Neural crest cell (in vitro differentiated cells): ENCODE results near the gene RGS11. TPM values are rescaled to one million over a fixed set of nuclear protein-coding genes. Genes with fewer than 3 reads are reported as not detected.

Source experiments
- DNase-seq: peaks from one replicate; pipeline ENCODE4 v3.0.0; 2021; ENCODE audit warnings: low read depth, mixed read lengths, low spot score
- H3K27ac Mint-ChIP-seq: one replicate; pipeline ENCODE4 v1.8.0; 2021; ENCODE audit warnings: mild to moderate bottlenecking, mixed read lengths; ENCODE audit not compliant: unreplicated experiment
- H3K27me3 Mint-ChIP-seq: 2 replicates; pipeline ENCODE4 v1.8.0; 2021; ENCODE audit warnings: low read depth, mild to moderate bottlenecking, mixed read lengths
- H3K36me3 Mint-ChIP-seq: 2 replicates; pipeline ENCODE4 v1.8.0; 2021; ENCODE audit warnings: low read depth, mild to moderate bottlenecking, mixed read lengths
- H3K4me1 Mint-ChIP-seq: 2 replicates; pipeline ENCODE4 v1.8.0; 2021; ENCODE audit warnings: mixed read lengths
- H3K4me3 Mint-ChIP-seq: one replicate; pipeline ENCODE4 v1.8.0; 2021; ENCODE audit warnings: mild to moderate bottlenecking, mixed read lengths
- H3K9me3 Mint-ChIP-seq: 2 replicates; pipeline ENCODE4 v1.8.0; 2021; ENCODE audit warnings: mixed read lengths
- total RNA-seq: library from RNA; stranded (reverse); gene quantifications from 2 replicates; pipeline ENCODE4 v1.2.1, GENCODE V29; 2021
- TF ChIP-seq, protein P1 (sequence below): fragments of 200-600 bp; sonication (generic); conservative IDR thresholded peaks from 2 replicates; pipeline ENCODE4 v1.5.0; 2021; ENCODE audit warnings: antibody characterized with exemption, mild to moderate bottlenecking

RGS11 gene
- total RNA-seq, 1 donor from 2014 or later, result 2.8 TPM

GRCh38 chr16:286491-287297 lies 10.9 kb upstream of the RGS11 start:
- Mint-ChIP-seq H3K9me3 (no peaks in the 10 kb centered on the region), H3K4me3 (no peak overlapping the region), H3K4me1 (no peaks in the 10 kb centered on the region), H3K27me3 (peaks cover 4% of the 10 kb centered on the region), H3K27ac (no peak overlapping the region), H3K36me3 (peaks cover 6% of the 10 kb centered on the region)
- TF ChIP-seq, protein P1, sequence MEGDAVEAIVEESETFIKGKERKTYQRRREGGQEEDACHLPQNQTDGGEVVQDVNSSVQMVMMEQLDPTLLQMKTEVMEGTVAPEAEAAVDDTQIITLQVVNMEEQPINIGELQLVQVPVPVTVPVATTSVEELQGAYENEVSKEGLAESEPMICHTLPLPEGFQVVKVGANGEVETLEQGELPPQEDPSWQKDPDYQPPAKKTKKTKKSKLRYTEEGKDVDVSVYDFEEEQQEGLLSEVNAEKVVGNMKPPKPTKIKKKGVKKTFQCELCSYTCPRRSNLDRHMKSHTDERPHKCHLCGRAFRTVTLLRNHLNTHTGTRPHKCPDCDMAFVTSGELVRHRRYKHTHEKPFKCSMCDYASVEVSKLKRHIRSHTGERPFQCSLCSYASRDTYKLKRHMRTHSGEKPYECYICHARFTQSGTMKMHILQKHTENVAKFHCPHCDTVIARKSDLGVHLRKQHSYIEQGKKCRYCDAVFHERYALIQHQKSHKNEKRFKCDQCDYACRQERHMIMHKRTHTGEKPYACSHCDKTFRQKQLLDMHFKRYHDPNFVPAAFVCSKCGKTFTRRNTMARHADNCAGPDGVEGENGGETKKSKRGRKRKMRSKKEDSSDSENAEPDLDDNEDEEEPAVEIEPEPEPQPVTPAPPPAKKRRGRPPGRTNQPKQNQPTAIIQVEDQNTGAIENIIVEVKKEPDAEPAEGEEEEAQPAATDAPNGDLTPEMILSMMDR, result no peak
- no peak for DNase-seq

GRCh38 chr16:285146-286055 lies 9.7 kb upstream of the RGS11 start:
- DNase-seq, result no peak
- no peaks in the 10 kb centered on the region for H3K9me3 Mint-ChIP-seq
- H3K27ac Mint-ChIP-seq, result no peak overlapping the region
- no peaks in the 10 kb centered on the region for H3K4me1 Mint-ChIP-seq
- H3K27me3 Mint-ChIP-seq, result peaks cover 12% of the 10 kb centered on the region
- H3K36me3 Mint-ChIP-seq, result peaks cover 6% of the 10 kb centered on the region
- TF ChIP-seq, protein P1, result no peak
- H3K4me3 Mint-ChIP-seq, result no peak overlapping the region

- Mint-ChIP-seq H3K9me3 (no peaks in the 10 kb centered on the region), H3K4me1 (no peaks in the 10 kb centered on the region), H3K4me3 (no peak overlapping the region), H3K36me3 (peaks cover 6% of the 10 kb centered on the region), H3K27ac (no peak overlapping the region), H3K27me3 (peaks cover 17% of the 10 kb centered on the region)
- TF ChIP-seq, protein P1, result no peak
- DNase-seq, result no peak
Measured at GRCh38 chr16:284204-285120, 8.7 kb upstream of the RGS11 start.

DNA sequence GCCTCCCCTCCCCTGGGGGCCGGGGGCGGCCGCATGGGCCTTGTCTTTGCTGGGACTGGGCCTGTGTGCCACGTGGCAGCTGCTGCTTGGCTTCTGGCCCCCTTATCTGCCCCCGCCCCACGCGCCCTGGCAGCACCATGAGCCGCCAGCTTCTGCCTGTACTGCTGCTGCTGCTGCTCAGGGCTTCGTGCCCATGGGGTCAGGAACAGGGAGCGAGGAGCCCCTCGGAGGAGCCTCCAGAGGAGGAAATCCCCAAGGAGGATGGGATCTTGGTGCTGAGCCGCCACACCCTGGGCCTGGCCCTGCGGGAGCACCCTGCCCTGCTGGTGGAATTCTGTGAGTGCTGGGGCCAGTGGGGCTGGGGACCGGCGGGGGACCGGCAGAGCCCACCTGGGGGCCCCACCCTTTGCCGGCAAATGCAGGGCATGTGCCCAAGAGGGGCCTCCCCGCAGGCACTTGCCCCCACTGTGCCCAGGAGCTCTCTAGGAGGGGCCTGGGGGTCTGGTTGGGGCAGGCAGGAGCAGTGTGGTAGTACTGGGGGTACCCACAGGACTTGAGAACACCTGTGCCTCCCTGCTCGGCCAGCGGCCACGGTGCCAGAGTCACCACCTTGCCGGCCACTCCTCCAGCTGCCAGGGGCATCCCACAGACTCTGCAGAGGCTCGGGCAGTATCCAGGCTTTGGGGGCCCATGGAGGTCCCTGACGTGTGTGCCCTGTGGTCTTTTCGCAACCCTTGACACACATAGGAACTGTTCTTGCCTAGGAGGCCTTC lies 7.5 kb upstream of the RGS11 start, which contains the start of gene PDIA2:
TSS of gene PDIA2 (plus strand) at position 132 of the 773 bp plus-strand sequence. CDS start at position 138, 6 bp downstream.
- Mint-ChIP-seq H3K4me1 (no peaks in the 10 kb centered on the region), H3K27ac (no peak within 1 kb of the TSS), H3K36me3 (peaks cover 6% of the 10 kb centered on the region), H3K9me3 (no peaks in the 10 kb centered on the region), H3K27me3 (peaks cover 29% of the 10 kb centered on the region), H3K4me3 (no peak within 1 kb of the TSS)
- TF ChIP-seq, protein P1, result no peak
- DNase-seq, result no peak
